Adipose tissue (tissue), 3 donors: Measurements from ENCODE around the gene DHX9. TPM values are rescaled to one million over a fixed set of nuclear protein-coding genes. Genes with fewer than 3 reads are reported as not detected.

Experiments
- H3K27ac ChIP-seq: one replicate; pipeline ENCODE4 v1.5.1; 2013; ENCODE audit warnings: low read depth, low read length
- WGBS, 3 donors: extraction: QIAGEN DNeasy Blood & Tissue Kit; methylation state at CpG; one replicate each; pipeline ENCODE4 v1.1.7; 2013; 5-methylcytosine and 5-hydroxymethylcytosine counted together
- polyA plus RNA-seq, 3 donors: library from polyadenylated mRNA; stranded (reverse); fragments of 200-250 nt; gene quantifications; one replicate each; pipeline ENCODE4 v1.2.3, GENCODE V29; 2013
- donor health status: healthy with polysubstance abuse.
- donor health status: Bipolar disorder and iron deficiency.
- donor health status: healthy.

Gene DHX9
- polyA plus RNA-seq, result 10 to 100 TPM; 39.8 to 68.6 (median 57.2) TPM

DNA sequence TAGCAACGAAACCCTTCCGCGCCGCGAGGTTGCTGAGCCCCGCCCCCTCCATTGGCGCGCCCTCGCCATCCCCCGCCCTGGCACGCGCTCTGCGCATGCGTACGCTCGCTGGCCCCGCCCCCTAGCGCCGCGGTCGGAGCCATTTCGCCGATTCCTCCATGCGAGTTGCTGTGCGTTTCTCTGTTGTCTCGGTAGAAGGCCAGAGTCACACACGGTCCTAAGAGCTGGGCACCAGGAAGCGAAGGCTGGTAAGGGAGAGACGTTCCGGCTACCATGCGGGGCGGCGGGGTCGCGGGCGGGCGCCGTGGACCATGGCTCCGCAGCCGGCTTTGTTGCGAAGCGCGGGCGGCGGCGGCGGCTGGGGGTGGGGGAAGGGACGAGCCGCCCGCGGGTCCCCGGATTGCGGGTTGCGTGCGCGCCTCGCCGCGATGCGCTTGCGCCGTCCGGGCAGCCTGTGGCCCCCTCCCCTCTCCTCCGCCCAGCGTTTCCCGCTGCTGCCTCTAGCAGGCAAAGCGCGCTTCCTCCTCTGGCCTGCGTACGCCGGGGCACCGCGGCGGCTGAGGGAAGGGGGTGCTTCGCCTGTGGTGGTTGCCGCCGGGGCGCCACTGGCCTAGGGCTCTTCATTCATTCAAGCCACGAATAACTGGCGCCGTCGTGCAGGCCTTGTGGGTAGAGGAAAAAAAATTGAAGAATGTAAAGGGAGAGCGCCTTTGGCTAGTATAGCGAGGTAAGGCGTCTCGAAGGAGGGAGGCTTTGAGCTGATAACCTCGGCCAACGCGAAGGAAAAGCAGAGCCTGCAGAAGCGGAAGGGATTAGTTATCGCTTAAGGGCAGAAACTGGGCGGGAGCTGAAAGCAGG lies at the start of gene DHX9:
DHX9 (plus strand) TSS at position 139 of the 858 bp plus-strand sequence. CDS start 3,220 bp downstream, outside the sequence.
- 0 to 1% (median 0%) methylated on average over 72 to 92 of the region's 92 CpGs for WGBS, 3 donors

DNA sequence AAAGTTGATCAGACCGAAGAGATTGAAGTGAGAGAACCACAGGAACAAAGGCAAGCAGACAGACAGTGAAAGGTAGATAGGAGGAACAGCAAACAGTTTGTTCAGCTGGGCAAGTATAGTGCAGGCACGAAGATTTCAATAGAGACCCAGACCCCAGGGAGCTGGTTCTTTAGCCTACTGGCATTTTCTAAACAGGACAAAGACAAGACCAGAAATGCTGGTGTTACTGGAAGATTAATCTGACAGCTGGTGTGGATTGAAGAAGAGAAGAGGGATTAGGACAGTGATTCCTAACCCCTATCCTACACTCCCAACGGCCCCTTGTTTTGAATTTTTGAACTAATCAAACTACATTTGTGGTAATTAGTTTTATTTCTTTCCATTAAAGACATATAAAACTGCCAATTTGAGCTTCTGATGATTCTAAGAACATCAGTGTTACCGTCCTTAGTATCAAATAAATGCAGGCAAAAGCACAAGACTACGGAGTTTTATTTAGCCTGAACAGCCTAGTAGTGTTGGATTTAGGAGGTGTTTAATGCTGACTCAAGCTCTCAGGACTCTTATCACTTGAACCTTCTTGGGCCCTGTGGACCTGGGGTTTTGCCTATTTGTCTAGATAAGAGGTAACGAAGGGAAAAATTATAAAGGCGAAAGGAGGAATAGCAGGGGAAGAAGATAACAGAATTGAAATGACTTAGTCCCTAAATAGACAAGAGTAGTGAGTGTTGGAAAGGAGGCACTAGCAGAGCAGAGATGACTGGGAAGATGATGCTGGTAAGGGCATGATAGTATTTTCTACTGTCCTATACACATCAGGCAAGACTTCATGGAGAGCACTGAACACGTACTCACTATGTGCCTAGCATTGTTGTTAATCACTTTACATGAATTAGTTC lies 47.6 kb upstream of the DHX9 start:
- no peak overlapping the region for H3K27ac ChIP-seq
- WGBS, 3 donors, result 74 to 92% (median 92%) methylated on average over 8 of the region's 8 CpGs

More for the DNA sequence above, at the start of gene DHX9:
- peak within 1 kb of the TSS; percentile 51 for H3K27ac ChIP-seq

GRCh38 chr1:182794091-182794490 lies 45.1 kb upstream of the DHX9 start:
- no peak overlapping the region for H3K27ac ChIP-seq
- WGBS, 3 donors, result 95 to 100% (median 96%) methylated on average over 2 of the region's 2 CpGs

DNA sequence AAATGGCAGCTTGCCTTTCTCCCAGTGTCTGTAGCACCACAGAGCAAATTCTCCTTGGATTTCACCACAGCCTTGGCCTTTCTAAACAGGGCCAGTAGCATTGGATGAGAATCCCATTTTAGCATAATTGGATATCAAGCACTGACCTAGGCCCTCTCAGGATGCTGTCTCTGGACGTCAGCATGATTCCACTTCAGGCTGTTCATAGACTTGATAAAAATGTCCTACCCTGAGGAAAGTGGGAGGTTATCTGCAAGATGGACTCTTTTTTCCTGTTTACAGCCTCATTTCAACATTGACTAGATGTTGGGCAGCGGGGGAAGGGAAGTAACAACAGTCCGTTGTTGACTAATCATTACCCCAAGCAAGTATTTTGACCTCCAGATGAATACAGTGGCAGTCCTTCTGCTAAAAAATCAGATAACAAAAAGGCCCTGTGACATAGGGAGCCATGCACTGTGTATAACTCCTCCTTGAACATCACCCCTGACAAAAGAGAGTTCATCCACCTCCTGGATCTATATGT lies 44.4 kb upstream of the DHX9 start:
- 51 to 82% (median 73%) methylated on average over 3 of the region's 3 CpGs for WGBS, 3 donors
- no peak overlapping the region for H3K27ac ChIP-seq

DNA sequence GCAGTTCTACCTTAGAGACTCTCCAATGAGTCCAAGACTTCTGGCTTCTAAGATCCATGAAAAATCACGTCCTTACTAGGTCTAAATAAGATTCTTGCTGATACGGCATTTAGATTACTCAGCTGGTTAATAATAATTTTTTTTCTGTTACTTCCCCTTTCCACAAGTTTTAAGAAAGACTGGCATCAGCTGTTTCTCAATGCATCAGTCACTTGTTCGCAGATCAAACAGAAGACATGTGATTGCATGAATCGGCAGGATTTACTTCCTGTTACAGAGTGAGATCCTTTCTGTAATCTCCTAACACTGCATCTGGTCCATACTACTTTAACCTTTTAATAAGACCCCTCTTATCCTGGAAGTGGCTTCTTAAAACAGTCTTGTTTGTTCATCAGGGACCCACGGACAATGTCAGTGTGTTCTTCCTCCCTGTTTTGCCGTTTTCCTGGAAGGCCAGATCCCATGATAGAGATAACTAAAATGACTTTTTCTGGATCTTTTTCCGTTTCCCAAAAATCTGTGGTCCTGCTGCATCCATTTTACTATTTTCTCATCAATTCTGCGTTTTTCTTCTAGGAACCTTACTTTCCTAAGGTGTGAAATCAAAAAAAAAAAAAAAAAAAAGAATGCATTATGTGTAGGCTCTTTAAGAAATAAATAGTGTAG lies 43.5 kb upstream of the DHX9 start:
- H3K27ac ChIP-seq, result no peak overlapping the region

DNA sequence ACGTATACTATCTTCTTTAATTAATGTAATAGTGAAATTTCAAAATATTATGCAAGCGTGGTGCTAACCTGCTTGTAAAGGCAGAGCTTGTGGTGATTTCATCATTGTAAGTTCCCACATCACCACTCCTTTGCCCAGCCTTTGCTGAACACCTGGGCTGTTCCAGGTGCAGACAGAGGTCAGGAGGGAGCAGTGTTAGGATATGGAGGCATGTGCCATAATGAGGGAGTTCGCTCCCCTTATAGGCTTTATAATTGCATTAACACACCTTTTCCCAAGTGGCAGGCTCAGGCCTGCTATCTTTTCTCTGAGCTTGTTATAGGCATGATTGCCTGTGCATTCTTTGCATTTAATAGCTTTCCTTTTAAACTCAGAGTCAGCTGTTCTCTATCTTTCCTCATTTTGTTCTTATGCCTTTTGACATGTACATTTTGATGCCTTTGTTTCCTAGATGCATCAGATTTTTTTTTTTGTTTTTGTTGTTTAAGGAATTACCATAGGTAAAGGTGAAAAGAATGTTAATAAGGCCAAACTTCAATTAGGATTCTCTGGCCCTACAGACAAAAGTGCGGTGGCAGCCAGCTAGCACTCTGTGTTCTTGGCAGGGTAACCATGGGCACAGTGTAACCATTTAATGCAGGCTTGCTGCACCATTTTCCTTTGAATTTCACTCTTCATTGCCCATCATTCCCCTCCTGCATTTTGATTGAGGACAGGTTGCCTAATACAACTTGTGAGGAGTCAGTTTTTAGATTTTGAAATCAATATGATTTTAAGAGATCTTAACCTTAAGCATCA lies 36.9 kb upstream of the DHX9 start:
- WGBS, 3 donors, result 67 to 79% (median 79%) methylated on average over 4 of the region's 4 CpGs
- no peak overlapping the region for H3K27ac ChIP-seq

More for the DNA sequence above, 43.5 kb upstream of the DHX9 start:
- 56 to 71% (median 57%) methylated on average over 8 of the region's 8 CpGs for WGBS, 3 donors

DNA sequence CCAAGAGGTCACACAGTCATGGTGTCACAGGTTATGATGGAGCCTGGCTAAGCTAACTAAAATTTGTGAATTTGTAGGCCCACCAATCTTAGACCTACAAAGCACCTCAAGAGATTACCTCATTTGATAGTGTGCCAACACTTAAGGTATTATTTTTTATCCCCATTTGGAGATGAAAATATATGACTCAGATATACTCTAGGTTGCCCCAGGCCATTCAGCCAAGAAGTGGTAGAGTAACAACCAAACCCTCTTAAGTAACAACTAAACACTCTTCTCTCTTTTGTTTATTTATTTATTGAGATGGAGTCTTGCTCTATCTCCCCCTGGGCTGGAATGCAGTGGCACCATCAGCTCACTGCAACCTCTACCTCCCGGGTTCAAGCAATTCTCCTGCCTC lies 35.3 kb upstream of the DHX9 start:
- H3K27ac ChIP-seq, result no peak overlapping the region
- 83 to 96% (median 92%) methylated on average over 1 of the region's 1 CpG for WGBS, 3 donors

DNA sequence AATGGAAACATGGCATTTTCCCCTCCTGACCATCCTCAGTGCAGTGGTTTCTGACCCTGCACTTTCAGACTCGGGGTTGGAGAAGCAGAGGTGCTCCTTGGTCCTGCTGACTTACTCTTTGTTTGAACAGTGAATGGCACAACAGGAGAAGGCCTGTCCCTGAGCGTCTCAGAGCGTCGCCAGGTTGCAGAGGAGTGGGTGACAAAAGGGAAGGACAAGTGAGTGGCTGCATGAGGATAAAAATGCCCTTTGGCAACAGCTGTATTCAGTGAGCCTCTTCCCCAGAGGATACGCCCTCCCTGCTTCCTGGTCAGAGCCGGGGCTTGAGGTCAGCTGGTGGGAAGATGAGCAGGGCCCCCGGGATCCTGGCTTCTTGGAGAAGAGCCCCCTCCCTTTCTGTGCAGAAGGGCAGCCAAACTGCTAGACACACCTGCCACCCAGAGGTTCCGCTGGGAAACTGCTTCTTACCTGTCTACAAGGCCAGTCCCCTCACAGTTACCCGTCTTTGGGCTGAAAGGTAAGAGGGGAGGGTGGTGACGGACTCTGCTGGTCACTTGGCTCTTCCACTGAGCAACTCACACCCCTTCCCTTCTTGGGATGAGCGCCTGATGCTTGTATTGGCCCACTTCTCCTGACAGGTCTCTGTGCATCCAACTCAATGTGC lies 33.0 kb upstream of the DHX9 start:
- no peak overlapping the region for H3K27ac ChIP-seq
- WGBS, 3 donors, result 70 to 86% (median 83%) methylated on average over 11 of the region's 11 CpGs

DNA sequence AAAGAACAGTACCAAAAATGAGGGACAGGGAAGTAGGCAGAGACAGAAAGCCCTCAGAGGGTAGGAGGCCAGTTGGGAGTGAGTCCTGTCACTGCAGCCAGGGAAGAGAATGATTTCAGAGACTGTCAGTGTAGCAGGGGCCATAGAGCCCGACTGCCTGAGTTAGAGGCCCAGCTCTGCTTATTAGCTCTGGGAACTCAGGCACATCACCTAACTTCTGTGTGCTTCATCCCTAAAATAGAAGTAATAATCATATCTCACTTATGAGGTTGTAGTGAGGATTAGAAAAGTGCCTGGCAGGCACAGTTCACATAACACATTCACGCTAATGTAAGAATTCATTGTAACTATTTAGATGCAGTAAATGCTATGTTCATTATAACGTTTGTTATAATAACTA lies 31.2 kb upstream of the DHX9 start:
- WGBS, 3 donors, result 71 to 92% (median 74%) methylated on average over 3 of the region's 3 CpGs

GRCh38 chr1:182809414-182809957 lies 29.7 kb upstream of the DHX9 start:
- WGBS, 3 donors, result 70 to 85% (median 70%) methylated on average over 3 of the region's 3 CpGs
- H3K27ac ChIP-seq, result no peak overlapping the region

More for the DNA sequence above, 31.2 kb upstream of the DHX9 start:
- H3K27ac ChIP-seq, result no peak overlapping the region

DNA sequence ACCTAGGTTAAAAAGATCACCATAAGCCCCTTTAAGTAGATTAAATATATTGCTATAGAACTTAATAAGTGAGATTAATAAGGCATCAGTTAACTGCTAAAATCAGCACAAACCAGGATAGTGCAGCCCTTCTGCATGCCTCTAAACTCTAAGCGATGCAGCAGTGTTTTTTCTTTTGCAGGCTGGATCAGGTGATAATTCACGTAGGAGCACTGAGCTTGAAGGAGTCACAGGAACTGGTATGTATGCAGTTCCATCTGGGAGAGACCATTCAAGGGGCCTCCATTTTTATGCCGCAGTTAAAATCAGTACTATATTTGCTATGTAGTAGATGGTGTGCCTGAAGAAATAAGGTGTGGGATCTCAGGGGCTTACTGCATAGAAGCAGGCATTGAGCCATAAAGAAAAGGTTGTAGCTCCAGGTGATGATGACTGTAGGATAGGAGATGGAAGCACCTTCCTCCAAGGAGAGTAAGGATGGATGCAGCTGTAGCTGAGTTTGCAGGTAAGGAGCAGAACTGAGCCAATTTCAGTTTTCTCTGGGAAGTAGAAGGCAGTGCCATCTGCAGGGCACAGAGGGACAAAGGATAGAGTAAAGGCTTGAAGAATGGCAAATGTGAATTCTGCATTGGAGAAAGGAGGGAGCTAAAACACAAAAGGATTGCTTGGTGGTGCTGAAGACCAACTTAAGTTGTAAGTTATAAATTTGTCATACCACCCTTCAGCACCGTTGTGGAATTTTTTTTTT lies 27.0 kb upstream of the DHX9 start:
- no peak overlapping the region for H3K27ac ChIP-seq
- 82 to 94% (median 92%) methylated on average over 4 of the region's 4 CpGs for WGBS, 3 donors

DNA sequence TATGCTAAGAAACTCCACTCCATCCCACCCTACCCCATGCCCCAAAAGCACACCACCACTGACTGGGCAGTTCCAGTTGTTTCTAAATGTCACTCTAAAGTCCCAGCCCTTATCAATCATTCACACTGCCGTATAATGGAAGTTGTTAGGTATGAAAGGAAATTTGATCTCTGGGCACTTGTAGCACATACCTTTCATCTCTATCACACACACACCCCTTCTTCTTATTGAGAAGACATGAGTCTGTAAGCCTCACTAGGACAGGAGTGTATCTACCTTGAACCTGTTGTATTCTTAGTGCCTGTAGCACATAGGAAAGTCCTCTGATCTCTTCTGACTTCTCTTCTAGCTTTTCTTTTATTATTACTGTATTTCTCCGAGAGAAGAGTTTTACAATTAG lies 22.3 kb upstream of the DHX9 start:
- no peak overlapping the region for H3K27ac ChIP-seq
- 90 to 95% (median 94%) methylated on average over 2 of the region's 2 CpGs for WGBS, 3 donors

DNA sequence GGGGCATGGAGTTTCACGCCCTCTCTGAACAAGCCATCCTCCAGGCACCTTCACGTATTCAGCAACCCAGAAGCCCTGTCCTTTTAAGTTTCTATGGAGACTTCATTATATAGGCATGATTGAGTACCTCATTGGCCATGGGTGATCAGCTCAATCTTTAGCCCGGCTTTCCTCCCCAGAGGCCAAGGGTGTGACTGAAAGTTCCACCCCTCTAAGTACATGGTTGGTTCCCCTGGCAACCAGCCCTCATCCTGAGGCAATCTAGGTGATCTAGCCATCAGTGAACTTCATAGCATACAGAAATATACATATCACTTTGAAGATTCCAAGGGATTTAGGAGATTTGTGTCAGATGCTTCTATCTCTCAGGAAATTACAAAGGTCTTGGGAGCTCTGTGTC lies 21.3 kb upstream of the DHX9 start:
- no peak overlapping the region for H3K27ac ChIP-seq
- WGBS, 3 donors, result 90 to 94% (median 93%) methylated on average over 3 of the region's 3 CpGs

DNA sequence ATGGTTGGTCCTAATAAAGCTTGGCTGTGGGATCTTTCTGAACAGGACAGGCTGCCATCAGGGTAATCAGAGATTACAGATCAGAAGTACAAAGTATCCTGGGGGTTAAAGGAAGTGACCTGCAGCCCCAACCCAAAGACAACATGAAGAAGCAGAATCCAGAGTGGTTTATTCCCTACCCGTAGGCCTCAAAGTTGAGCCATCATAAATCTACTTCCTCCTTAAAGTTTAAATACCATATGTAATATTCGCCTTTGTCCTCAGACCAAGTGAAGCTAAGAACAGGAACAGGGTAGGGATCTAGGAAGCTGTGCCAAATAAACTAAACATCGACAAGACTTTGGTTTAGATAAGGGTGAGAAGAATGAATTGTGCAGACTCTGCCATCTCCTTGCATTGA lies 15.9 kb upstream of the DHX9 start:
- no peak overlapping the region for H3K27ac ChIP-seq
- WGBS, 3 donors, result 63 to 69% (median 69%) methylated on average over 3 of the region's 3 CpGs

- WGBS, 3 donors, result 92 to 94% (median 94%) methylated on average over 2 of the region's 2 CpGs
- H3K27ac ChIP-seq, result no peak overlapping the region
Observed at GRCh38 chr1:182826892-182827291, 12.3 kb upstream of the DHX9 start.

- H3K27ac ChIP-seq, result no peak overlapping the region
- WGBS, 3 donors, result 62 to 85% (median 69%) methylated on average over 5 of the region's 5 CpGs
Observed at GRCh38 chr1:182829285-182829932, 9.7 kb upstream of the DHX9 start.
